Activated CD8-positive, alpha-beta T cell treated with anti-CD3 and anti-CD28 coated beads, Interleukin-2, amount 10 ng/mL, durations not matched to agents 7 days and 5 days (primary cell): ENCODE results near the gene IGLL5. TPM values are rescaled to one million over a fixed set of nuclear protein-coding genes. Genes with fewer than 3 reads are reported as not detected.

Experiments
- ATAC-seq: fragments of 150-1000 bp; cut with Tn5 transposase; one replicate; pipeline ENCODE4 v1.10.0; 2021; ENCODE audit warnings: moderate library complexity
- CTCF ChIA-PET: fragments of 350-600 bp; sonication (Branson Sonifier 250); formaldehyde crosslinking; loops from one replicate; lab custom pipeline; 2021; ENCODE audit warnings: antibody characterized with exemption; lab: Charles Lee
- POLR2A ChIA-PET: fragments of 350-600 bp; sonication (Branson Sonifier 250); formaldehyde crosslinking; loops from one replicate; lab custom pipeline; 2021; ENCODE audit warnings: antibody characterized with exemption; lab: Charles Lee
- DNase-seq: peaks from one replicate; pipeline ENCODE4 v3.0.0-alpha.2; 2020
- H3K27ac Mint-ChIP-seq: one replicate; pipeline ENCODE4 v1.8.0; 2021; ENCODE audit warnings: mild to moderate bottlenecking, mixed read lengths
- H3K27me3 Mint-ChIP-seq: one replicate; pipeline ENCODE4 v1.8.0; 2021; ENCODE audit warnings: low read depth, mixed read lengths
- H3K36me3 Mint-ChIP-seq: one replicate; pipeline ENCODE4 v1.8.0; 2021; ENCODE audit warnings: low read depth, mixed read lengths
- H3K4me1 Mint-ChIP-seq: one replicate; pipeline ENCODE4 v1.8.0; 2021; ENCODE audit warnings: low read depth, mixed read lengths
- H3K4me3 Mint-ChIP-seq: one replicate; pipeline ENCODE4 v1.8.0; 2021; ENCODE audit warnings: mild to moderate bottlenecking, mixed read lengths
- H3K9me3 Mint-ChIP-seq: one replicate; pipeline ENCODE4 v1.8.0; 2022; ENCODE audit warnings: mixed read lengths; ENCODE audit not compliant: insufficient read depth
- total RNA-seq, 2 experiments: library from RNA; stranded (reverse); gene quantifications; one replicate each; pipeline ENCODE4 v1.2.3, GENCODE V29; 2021

Gene IGLL5
- total RNA-seq, 2 experiments from 2014 or later: not detected

- no peaks in the 10 kb centered on the region for H3K9me3 Mint-ChIP-seq
- no peak overlapping the region for H3K27ac Mint-ChIP-seq
- ATAC-seq: no peak
- H3K4me3 Mint-ChIP-seq: no peak overlapping the region
- H3K27me3 Mint-ChIP-seq: peaks cover 50% of the 10 kb centered on the region
- no peak for DNase-seq
- ChIA-PET CTCF (interaction anchor here (0.6 to 1.1 kb wide), 2 partner anchors 86 to 137 kb away, joined by 3 read pairs; no protein-coding TSS in a partner anchor), POLR2A (interaction anchor here (0.7 kb wide), 1 partner anchor 14 kb away, joined by 3 read pairs; no protein-coding TSS in a partner anchor)
- peaks cover 18% of the 10 kb centered on the region for H3K4me1 Mint-ChIP-seq
- H3K36me3 Mint-ChIP-seq: no peaks in the 10 kb centered on the region
Measured at GRCh38 chr22:22888571-22889353, 1.1 kb downstream of the IGLL5 start.

- no peak overlapping the region for H3K27ac Mint-ChIP-seq
- peaks cover 54% of the 10 kb centered on the region for H3K27me3 Mint-ChIP-seq
- H3K9me3 Mint-ChIP-seq: no peaks in the 10 kb centered on the region
- ChIA-PET POLR2A (no interaction called here), CTCF (no interaction called here)
- DNase-seq (no peak), ATAC-seq (no peak)
- H3K4me1 Mint-ChIP-seq: peaks cover 9% of the 10 kb centered on the region
- no peaks in the 10 kb centered on the region for H3K36me3 Mint-ChIP-seq
- no peak overlapping the region for H3K4me3 Mint-ChIP-seq
Measured at GRCh38 chr22:22890085-22890484, 2.5 kb downstream of the IGLL5 start.

GRCh38 chr22:22891139-22891621, 3.6 kb downstream of the IGLL5 start:
- no peak overlapping the region for H3K27ac Mint-ChIP-seq
- no peak for ATAC-seq
- no peak overlapping the region for H3K4me3 Mint-ChIP-seq
- no peaks in the 10 kb centered on the region for H3K36me3 Mint-ChIP-seq
- ChIA-PET CTCF (interaction anchor here (0.6 to 1.0 kb wide), 3 partner anchors 20 to 227 kb away, joined by 3 read pairs; no protein-coding TSS in a partner anchor), POLR2A (no interaction called here)
- H3K9me3 Mint-ChIP-seq: no peaks in the 10 kb centered on the region
- peaks cover 54% of the 10 kb centered on the region for H3K27me3 Mint-ChIP-seq
- H3K4me1 Mint-ChIP-seq: peaks cover 4% of the 10 kb centered on the region
- no peak for DNase-seq

- Mint-ChIP-seq H3K36me3 (no peaks in the 10 kb centered on the region), H3K4me1 (peaks cover 4% of the 10 kb centered on the region), H3K9me3 (no peaks in the 10 kb centered on the region), H3K27me3 (peaks cover 53% of the 10 kb centered on the region), H3K4me3 (no peak overlapping the region), H3K27ac (no peak overlapping the region)
- ATAC-seq (no peak), DNase-seq (no peak)
- ChIA-PET POLR2A (no interaction called here), CTCF (interaction anchor here (1.1 to 1.3 kb wide), 2 partner anchors 8 to 63 kb away, joined by 3 read pairs; no protein-coding TSS in a partner anchor)
Measured at GRCh38 chr22:22892096-22893052, 4.8 kb downstream of the IGLL5 start.

- H3K4me1 Mint-ChIP-seq: peaks cover 4% of the 10 kb centered on the region
- no peaks in the 10 kb centered on the region for H3K36me3 Mint-ChIP-seq
- no peaks in the 10 kb centered on the region for H3K9me3 Mint-ChIP-seq
- ChIA-PET CTCF (interaction anchor here (1.1 to 1.3 kb wide), 2 partner anchors 9 to 62 kb away, joined by 3 read pairs; no protein-coding TSS in a partner anchor), POLR2A (no interaction called here)
- ATAC-seq (no peak), DNase-seq (no peak)
- H3K27me3 Mint-ChIP-seq: peaks cover 60% of the 10 kb centered on the region
- H3K27ac Mint-ChIP-seq: no peak overlapping the region
- no peak overlapping the region for H3K4me3 Mint-ChIP-seq
Measured at GRCh38 chr22:22893077-22893805, 5.6 kb downstream of the IGLL5 start.

- peaks cover 52% of the 10 kb centered on the region for H3K27me3 Mint-ChIP-seq
- DNase-seq (no peak), ATAC-seq (no peak)
- H3K36me3 Mint-ChIP-seq: no peaks in the 10 kb centered on the region
- no peak overlapping the region for H3K4me3 Mint-ChIP-seq
- ChIA-PET CTCF (interaction anchor here (1.4 to 5.0 kb wide), 2 partner anchors 10 to 61 kb away, joined by 7 to 18 read pairs; no protein-coding TSS in a partner anchor), POLR2A (no interaction called here)
- no peak overlapping the region for H3K27ac Mint-ChIP-seq
- H3K4me1 Mint-ChIP-seq: peaks cover 4% of the 10 kb centered on the region
- no peaks in the 10 kb centered on the region for H3K9me3 Mint-ChIP-seq
Measured at GRCh38 chr22:22893891-22894739, 6.5 kb downstream of the IGLL5 start.

- Mint-ChIP-seq H3K27ac (no peak overlapping the region), H3K4me1 (peaks cover 4% of the 10 kb centered on the region), H3K27me3 (peaks cover 53% of the 10 kb centered on the region), H3K4me3 (no peak overlapping the region), H3K9me3 (no peaks in the 10 kb centered on the region), H3K36me3 (no peaks in the 10 kb centered on the region)
- DNase-seq (no peak), ATAC-seq (peak; percentile 27)
- ChIA-PET CTCF (interaction anchor here (1.1 to 5.0 kb wide), 3 partner anchors 11 to 60 kb away, joined by 4 to 18 read pairs (median 7); no protein-coding TSS in a partner anchor), POLR2A (no interaction called here)
Measured at GRCh38 chr22:22894740-22895731, 7.4 kb downstream of the IGLL5 start.

GRCh38 chr22:22895776-22896445, 8.3 kb downstream of the IGLL5 start:
- no peak for ATAC-seq
- no peak for DNase-seq

DNA sequence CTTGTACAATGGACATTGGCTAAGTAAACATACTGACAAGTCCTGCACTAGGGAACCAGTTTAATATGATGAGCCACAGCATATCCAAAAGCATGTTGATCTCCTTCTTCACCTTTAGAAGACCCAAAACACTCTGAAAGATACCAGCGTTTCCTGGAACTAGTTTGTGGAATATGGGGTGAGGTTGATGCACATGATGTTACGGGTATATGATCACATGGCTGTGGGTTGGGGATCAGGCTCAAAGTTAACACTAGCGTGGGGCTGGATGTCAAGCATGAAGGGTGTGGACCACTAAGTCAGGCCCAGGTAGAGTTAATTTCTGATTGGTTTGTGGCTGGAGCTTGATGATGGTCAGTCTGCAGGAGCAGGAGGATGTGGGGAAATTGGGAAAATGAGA, 9.0 kb downstream of the IGLL5 start:
- Mint-ChIP-seq H3K27me3 (peaks cover 42% of the 10 kb centered on the region), H3K9me3 (no peaks in the 10 kb centered on the region), H3K4me1 (peaks cover 4% of the 10 kb centered on the region), H3K36me3 (no peaks in the 10 kb centered on the region), H3K27ac (no peak overlapping the region), H3K4me3 (no peak overlapping the region)
- ATAC-seq (no peak), DNase-seq (no peak)
- ChIA-PET POLR2A (no interaction called here), CTCF (interaction anchor here (0.8 to 5.0 kb wide), 4 partner anchors 12 to 204 kb away, joined by 3 to 18 read pairs (median 4); no protein-coding TSS in a partner anchor)

More at GRCh38 chr22:22895776-22896445, 8.3 kb downstream of the IGLL5 start:
- Mint-ChIP-seq H3K27me3 (peaks cover 47% of the 10 kb centered on the region), H3K4me3 (no peak overlapping the region), H3K4me1 (peaks cover 4% of the 10 kb centered on the region), H3K36me3 (no peaks in the 10 kb centered on the region), H3K27ac (no peak overlapping the region), H3K9me3 (no peaks in the 10 kb centered on the region)
- ChIA-PET POLR2A (no interaction called here), CTCF (interaction anchor here (0.6 to 5.0 kb wide), 4 partner anchors 12 to 1686 kb away, joined by 3 to 18 read pairs (median 6); no protein-coding TSS in a partner anchor)
